Activated naive CD4-positive, alpha-beta T cell treated with Interleukin-2 at 50 U/mL for 16 hours (primary cell): ENCODE data around the gene CYFIP1.
"Not testable (repeated sequence)": the region's sequence is repeated elsewhere in the genome, so short reads cannot be mapped to it uniquely, and the experiment has no call there.

ENCODE experiments used
- DNase-seq: peaks from one replicate; pipeline ENCODE4 v3.0.0-alpha.2; 2020

The CYFIP1 gene

DNA sequence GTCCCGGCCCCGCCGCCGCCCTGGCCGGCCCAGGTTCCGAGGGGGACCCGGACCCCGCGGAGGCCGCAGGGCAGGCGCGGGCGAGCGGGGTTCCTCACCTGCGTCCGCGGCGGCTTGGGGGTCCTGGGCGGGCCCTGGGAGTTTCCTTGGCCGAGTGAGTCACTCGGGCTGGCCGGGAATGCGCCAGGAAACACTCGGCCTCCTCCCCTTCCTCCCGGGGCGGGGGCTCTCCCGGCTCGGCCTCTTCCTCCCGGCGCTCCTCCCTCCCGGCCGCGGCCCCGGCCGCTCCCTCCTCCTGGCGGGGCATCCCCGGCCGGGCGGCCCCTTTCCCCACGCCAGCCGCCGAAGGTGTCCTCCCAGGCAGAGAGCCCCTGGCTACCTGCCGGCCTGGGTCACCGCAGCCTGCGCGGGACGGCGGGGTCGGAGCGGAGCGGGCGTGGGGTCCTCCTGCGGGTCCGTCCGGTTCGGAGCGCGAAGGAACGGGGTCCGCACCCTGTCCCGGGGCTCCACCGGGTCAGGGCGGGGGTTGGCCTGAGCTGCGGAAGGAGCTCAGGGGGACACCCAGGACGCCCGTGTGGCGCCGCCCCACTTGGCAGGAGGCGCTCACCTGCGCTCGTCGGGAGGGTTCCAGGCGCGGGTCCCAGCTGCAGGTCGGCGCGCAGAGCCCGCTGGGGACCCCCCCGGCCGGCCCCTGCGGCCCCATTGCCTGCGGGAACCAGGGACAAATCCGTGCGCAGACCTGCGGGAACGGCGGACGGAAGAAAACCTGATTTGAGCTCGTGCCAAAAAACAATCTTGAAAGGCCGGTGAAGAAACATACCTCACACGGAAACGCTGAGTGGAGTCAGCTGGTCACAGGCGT is at the start of gene CYFIP1:
Gene CYFIP1, minus strand, starts transcription at position 180 of the 862 bp plus-strand sequence. CDS start 33,083 bp downstream, outside the sequence.
- DNase-seq, result peak; percentile 18

DNA sequence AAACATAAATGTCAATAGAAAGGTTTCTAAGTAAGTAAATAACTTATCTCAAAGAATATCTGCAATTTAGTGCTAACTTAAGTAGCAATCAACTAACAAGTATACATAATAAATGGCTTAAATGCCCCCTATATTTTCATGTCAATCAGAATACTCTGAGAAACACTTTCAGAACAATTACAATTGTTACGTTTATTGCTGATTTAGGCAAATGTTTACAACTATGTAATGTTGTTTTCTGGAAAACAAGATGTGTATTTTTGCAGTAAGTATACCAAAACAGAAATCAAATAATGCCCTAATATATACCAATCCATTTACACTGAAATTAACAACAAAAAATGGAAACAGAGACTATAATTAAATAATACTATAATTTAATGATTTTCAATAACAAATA is 46.0 kb upstream of the CYFIP1 start:
- no peak for DNase-seq

DNA sequence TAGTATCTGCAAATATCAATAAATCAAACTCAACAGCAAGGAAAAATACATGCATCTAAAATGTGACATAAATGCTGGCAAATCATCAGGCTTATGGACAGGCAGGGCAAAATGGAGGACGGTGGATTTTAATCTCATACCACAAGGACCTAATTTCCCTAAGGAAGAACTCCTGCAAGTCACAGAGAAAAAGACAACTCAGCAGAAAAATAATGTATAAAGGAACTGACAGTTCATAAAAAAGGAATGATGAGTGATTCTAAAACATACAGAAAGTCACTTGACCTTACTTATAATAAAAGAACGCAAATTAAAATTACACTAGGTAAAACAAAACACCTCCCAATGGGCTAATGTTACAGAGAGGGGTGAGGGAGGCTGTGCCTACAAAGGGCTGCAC is 42.0 kb upstream of the CYFIP1 start:
- no peak for DNase-seq

GRCh38 chr15:23014394-23015000 is 34.3 kb upstream of the CYFIP1 start:
- no peak for DNase-seq

DNA sequence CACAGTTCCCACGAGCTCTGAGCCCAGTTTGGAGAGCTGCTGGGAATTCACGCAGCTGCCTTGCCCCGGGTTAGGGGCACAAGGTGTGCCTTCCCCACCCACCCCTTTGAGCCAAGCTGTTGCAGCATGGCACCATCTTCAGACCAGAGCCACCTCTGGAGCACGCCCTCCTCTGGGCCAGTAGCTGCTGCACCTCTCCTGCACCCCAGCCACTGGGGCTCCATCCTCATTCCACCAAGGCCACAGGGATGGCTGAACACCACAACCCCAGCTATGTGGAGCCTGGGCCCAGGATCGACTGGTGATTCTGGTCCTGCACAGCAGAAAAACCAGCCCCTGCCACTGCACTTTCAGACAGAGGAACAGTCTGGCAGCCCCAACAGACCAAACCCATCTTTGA is 33.5 kb upstream of the CYFIP1 start:
- no peak for DNase-seq

DNA sequence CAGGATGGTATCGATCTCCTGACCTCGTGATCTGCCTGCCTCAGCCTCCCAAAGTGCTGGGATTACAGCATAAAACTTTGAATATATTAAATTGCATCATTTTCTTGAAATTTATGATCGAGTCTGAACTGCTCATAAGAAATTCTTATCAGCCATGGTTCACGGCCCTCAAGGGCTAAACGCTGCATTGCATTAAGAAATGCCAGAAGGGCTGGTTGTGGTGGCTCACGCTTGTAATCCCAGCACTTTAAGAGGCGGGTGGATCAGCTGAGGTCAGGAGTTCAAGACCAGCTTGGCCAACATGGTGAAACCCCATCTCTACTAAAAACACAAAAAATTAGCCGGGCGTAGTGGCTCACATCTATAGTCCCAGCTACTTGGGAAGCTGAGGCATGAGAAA is 32.4 kb upstream of the CYFIP1 start:
- not testable (repeated sequence) for DNase-seq

- no peak for DNase-seq
Measured at GRCh38 chr15:23003736-23004135, 23.6 kb upstream of the CYFIP1 start.

DNA sequence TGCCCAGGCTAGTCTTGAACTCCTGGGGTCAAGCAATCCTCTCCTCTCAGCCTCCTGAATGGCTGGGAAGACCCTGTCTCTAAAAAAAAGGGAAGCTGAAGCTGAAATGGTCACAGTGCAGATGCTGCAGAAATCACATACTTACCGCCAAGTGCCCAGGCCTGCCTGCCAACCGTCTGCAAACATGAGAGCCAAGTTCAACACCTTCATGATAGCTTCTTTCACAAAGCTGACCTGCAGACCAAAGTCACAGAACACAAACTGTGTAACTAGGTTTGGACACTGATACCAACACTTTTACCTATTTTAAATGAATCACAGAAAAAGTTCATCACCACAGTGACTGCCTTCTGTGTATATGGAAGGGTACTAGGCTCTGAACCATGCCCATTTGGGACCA is 22.8 kb upstream of the CYFIP1 start:
- no peak for DNase-seq

GRCh38 chr15:22995795-22996194 is 15.6 kb upstream of the CYFIP1 start:
- no peak for DNase-seq

GRCh38 chr15:22992024-22992326 is 11.8 kb upstream of the CYFIP1 start:
- DNase-seq, result no peak

DNA sequence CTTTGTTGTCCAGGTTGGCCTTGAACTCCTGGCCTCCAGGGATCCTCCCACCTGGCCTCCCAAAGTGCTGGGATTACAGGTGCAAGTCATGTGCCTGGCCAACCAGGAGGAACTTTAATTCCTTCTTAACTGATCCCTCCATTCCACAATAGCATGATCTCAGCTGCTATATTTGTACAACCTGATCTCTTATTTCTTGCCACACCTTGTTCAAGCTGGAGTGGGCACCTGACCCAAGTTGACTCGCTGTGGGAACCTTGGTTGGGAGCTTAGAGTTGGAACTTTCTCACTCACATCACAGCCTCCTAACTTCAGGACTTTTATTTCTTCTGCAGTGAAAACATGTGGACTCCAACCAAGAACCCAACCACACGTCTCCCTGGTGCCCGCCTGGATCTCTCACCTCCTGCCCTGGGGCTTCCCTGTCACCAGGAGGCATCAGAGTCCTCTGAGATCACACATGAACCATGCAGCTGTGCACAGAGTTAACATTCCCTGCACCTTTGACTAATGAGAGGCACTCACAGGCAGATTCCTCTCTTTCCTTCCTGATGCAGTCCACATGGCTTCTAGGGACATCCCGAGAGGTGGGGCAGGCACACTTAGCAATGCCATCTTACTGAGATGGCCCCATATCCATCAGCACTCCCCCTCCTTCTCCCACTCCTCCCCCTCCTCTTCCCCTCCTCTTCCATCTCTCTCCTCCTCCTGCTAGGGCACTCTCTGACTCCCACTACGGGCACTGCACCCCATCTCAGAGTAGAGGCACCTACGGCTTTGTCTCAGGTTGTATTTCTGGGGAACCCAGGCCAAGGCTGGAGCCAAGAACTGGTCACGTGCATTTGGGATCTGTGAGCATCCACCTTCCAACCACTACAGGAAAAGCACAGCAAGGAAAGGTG is 9.7 kb upstream of the CYFIP1 start:
- no peak for DNase-seq

GRCh38 chr15:22988811-22989210 is 8.6 kb upstream of the CYFIP1 start:
- DNase-seq, result no peak

GRCh38 chr15:22981931-22982330 is 1.8 kb upstream of the CYFIP1 start:
- not testable (repeated sequence) for DNase-seq

GRCh38 chr15:22981051-22981840 is 1.1 kb upstream of the CYFIP1 start:
- no peak for DNase-seq

- peak; percentile 42 for DNase-seq
Measured at GRCh38 chr15:22979238-22980188, 655 bp downstream of the CYFIP1 start.

- DNase-seq, result no peak
Measured at GRCh38 chr15:22978691-22979237, 1.4 kb downstream of the CYFIP1 start.

GRCh38 chr15:22974745-22975144 is 5.4 kb downstream of the CYFIP1 start:
- DNase-seq, result no peak

- no peak for DNase-seq
Measured at GRCh38 chr15:22973987-22974386, 6.2 kb downstream of the CYFIP1 start.

DNA sequence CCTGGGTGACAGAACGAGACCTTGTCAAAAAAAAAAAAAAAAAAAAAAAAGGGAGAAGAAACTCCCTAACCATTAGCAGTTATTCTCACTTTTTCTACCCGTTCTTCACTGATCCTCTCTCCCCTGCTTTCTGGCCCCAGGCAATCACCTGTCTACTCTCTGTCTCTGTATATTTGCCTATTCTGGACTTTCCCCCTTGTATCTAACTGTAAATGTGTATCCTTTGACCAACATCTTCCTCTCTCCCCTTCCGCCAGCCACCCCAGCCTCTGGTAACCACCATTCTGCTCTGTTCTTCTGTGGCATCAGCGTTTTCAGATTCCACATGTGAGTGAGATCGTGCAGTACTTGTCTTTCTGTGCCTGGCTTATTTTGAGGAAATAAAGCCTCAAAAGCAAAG is 6.9 kb downstream of the CYFIP1 start:
- DNase-seq, result no peak

DNA sequence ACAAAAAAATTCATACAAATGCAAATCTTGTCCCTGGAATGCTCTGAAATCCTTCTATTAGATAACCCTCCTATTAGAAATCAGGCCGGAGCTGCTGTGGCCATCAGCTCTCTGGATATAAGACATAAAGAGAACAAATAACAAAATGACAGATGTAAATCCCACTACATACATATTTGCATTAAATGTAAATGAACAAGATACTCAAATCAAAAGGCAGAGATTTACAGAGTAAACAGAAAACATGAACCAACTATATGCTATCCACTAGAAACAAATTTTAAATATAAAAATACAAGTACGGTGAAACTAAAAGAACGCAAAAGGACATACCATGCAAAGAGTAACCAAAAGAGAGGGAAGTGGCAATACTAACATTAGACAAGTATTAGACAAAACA is 10.7 kb downstream of the CYFIP1 start:
- no peak for DNase-seq

- no peak for DNase-seq
Measured at GRCh38 chr15:22968366-22968765, 11.8 kb downstream of the CYFIP1 start.
